ENCODE results near the gene MAP1A. TPM values are rescaled to one million over a fixed set of nuclear protein-coding genes. Genes with fewer than 3 reads are reported as not detected.

MAP1A gene
- polyA plus RNA-seq, 1 donor from 2014 or later = 3.4 TPM

- Histone ChIP-seq H3K9me3 (ENCODE audit: low read length) (peaks cover 8% of the 10 kb centered on the region), H3K9ac (ENCODE audit: low read length) (no peak overlapping the region), H3K4me3 (ENCODE audit: low read length) (no peak overlapping the region), H3K9me2 (ENCODE audit: insufficient read depth, low read length) (no peaks in the 10 kb centered on the region), H2AFZ (ENCODE audit: low read depth, low read length) (no peak overlapping the region), H3K4me2 (ENCODE audit: low read length) (no peak overlapping the region), H3K36me3 (ENCODE audit: insufficient read depth, low read length) (peaks cover 33% of the 10 kb centered on the region), H3K79me2 (replicated peaks; ENCODE audit: insufficient read depth, low read length) (peaks cover 15% of the 10 kb centered on the region), H3K27me3 (ENCODE audit: insufficient read depth, low read depth, low read length) (no peaks in the 10 kb centered on the region), H3F3A (ENCODE audit: insufficient read depth, low read length, poor library complexity, severe bottlenecking) (no peaks in the 10 kb centered on the region), H4K20me1 (ENCODE audit: insufficient read depth) (no peaks in the 10 kb centered on the region), H3K27ac (ENCODE audit: low read length) (no peak overlapping the region)
- no peak for TF ChIP-seq EZH2 (IDR thresholded peaks at IDR 0.05; ENCODE audit: borderline replicate concordance, insufficient read depth, low read length, poor library complexity, severe bottlenecking)
- no peak for TF ChIP-seq RAD21 (conservative IDR thresholded peaks at IDR 0.05)
- TF ChIP-seq POLR2AphosphoS5 (IDR thresholded peaks at IDR 0.05) = no peak
- no peak for TF ChIP-seq TAF1 (IDR thresholded peaks at IDR 0.05; ENCODE audit: low read depth)
- no peak for TF ChIP-seq MXI1 (conservative IDR thresholded peaks at IDR 0.05; ENCODE audit: poor library complexity, severe bottlenecking)
- no peak for TF ChIP-seq REST (IDR thresholded peaks at IDR 0.05; ENCODE audit: borderline replicate concordance)
- TF ChIP-seq CTCF (IDR thresholded peaks at IDR 0.05; ENCODE audit: poor library complexity, severe bottlenecking) = no peak
- TF ChIP-seq EP300 (conservative IDR thresholded peaks at IDR 0.05; ENCODE audit: poor library complexity, severe bottlenecking) = no peak
- no peak for TF ChIP-seq SMC3 (conservative IDR thresholded peaks at IDR 0.05; ENCODE audit: poor library complexity)
These were observed 6.2 kb downstream of the MAP1A start for GRCh38 chr15:43523646-43524045.

DNA sequence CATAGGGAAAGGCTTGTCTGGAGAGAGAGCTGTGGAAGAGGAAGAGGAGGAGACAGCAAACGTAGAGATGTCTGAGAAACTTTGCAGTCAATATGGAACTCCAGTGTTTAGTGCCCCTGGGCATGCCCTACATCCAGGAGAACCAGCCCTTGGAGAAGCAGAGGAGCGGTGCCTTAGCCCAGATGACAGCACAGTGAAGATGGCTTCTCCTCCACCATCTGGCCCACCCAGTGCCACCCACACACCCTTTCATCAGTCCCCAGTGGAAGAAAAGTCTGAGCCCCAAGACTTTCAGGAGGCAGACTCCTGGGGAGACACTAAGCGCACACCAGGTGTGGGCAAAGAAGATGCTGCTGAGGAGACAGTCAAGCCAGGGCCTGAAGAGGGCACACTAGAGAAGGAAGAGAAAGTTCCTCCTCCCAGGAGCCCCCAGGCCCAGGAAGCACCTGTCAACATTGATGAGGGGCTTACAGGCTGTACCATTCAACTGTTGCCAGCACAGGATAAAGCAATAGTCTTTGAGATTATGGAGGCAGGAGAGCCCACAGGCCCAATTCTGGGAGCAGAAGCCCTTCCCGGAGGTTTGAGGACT, 6.9 kb downstream of the MAP1A start:
- H3K27ac ChIP-seq (ENCODE audit: low read length) = no peak overlapping the region
- H3K9me2 ChIP-seq (ENCODE audit: insufficient read depth, low read length) = no peaks in the 10 kb centered on the region
- no peak overlapping the region for H3K9ac ChIP-seq (ENCODE audit: low read length)
- no peak overlapping the region for H2AFZ ChIP-seq (ENCODE audit: low read depth, low read length)
- H3K36me3 ChIP-seq (ENCODE audit: insufficient read depth, low read length) = peaks cover 33% of the 10 kb centered on the region
- peaks cover 8% of the 10 kb centered on the region for H3K79me2 ChIP-seq (replicated peaks; ENCODE audit: insufficient read depth, low read length)
- H3K4me3 ChIP-seq (ENCODE audit: low read length) = no peak overlapping the region
- no peak for TF ChIP-seq MXI1 (conservative IDR thresholded peaks at IDR 0.05; ENCODE audit: poor library complexity, severe bottlenecking)
- TF ChIP-seq REST (IDR thresholded peaks at IDR 0.05; ENCODE audit: borderline replicate concordance) = no peak
- TF ChIP-seq POLR2AphosphoS5 (IDR thresholded peaks at IDR 0.05) = no peak
- TF ChIP-seq TAF1 (IDR thresholded peaks at IDR 0.05; ENCODE audit: low read depth) = no peak
- no peak for TF ChIP-seq SMC3 (conservative IDR thresholded peaks at IDR 0.05; ENCODE audit: poor library complexity)
- no peak for TF ChIP-seq CTCF (IDR thresholded peaks at IDR 0.05; ENCODE audit: poor library complexity, severe bottlenecking)
- no peak for TF ChIP-seq EZH2 (IDR thresholded peaks at IDR 0.05; ENCODE audit: borderline replicate concordance, insufficient read depth, low read length, poor library complexity, severe bottlenecking)
- no peak for TF ChIP-seq RAD21 (conservative IDR thresholded peaks at IDR 0.05)
- no peak for TF ChIP-seq EP300 (conservative IDR thresholded peaks at IDR 0.05; ENCODE audit: poor library complexity, severe bottlenecking)
- H3K27me3 ChIP-seq (ENCODE audit: insufficient read depth, low read depth, low read length) = no peaks in the 10 kb centered on the region
- H4K20me1 ChIP-seq (ENCODE audit: insufficient read depth) = no peaks in the 10 kb centered on the region
- H3K4me2 ChIP-seq (ENCODE audit: low read length) = no peak overlapping the region
- peaks cover 8% of the 10 kb centered on the region for H3K9me3 ChIP-seq (ENCODE audit: low read length)
- H3F3A ChIP-seq (ENCODE audit: insufficient read depth, low read length, poor library complexity, severe bottlenecking) = no peaks in the 10 kb centered on the region

Data from neural cell (in vitro differentiated cells).